Karpas-422 (cell line): ENCODE measurements around the gene OTOF. TPM values are rescaled to one million over a fixed set of nuclear protein-coding genes. Genes with fewer than 3 reads are reported as not detected.

Experiments
- DNase-seq: peaks from one replicate; pipeline ENCODE4 v3.0.0-alpha.2; 2015
- H2AFZ ChIP-seq: fragments of 200-600 bp; sonication (generic); 2 replicates; pipeline ENCODE4 v1.6.1; 2014; ENCODE audit warnings: antibody characterized with exemption, low read length, mixed read lengths
- H3K27ac ChIP-seq: fragments of 200-600 bp; sonication (generic); 2 replicates; pipeline ENCODE4 v1.5.1; 2014; ENCODE audit warnings: mild to moderate bottlenecking, low read length, moderate library complexity
- H3K27me3 ChIP-seq: fragments of 200-600 bp; sonication (generic); 2 replicates; pipeline ENCODE4 v1.6.1; 2014; ENCODE audit warnings: low read length, mixed read lengths
- H3K36me3 ChIP-seq: fragments of 200-600 bp; sonication (generic); 2 replicates; pipeline ENCODE4 v1.6.1; 2014; ENCODE audit warnings: low read length, mixed read lengths; ENCODE audit not compliant: insufficient read depth
- H3K4me1 ChIP-seq: fragments of 200-600 bp; sonication (generic); 2 replicates; pipeline ENCODE4 v1.6.1; 2014; ENCODE audit warnings: mild to moderate bottlenecking, low read length, mixed read lengths
- H3K4me2 ChIP-seq: fragments of 200-600 bp; sonication (generic); 2 replicates; pipeline ENCODE4 v1.6.1; 2014; ENCODE audit warnings: low read length, low read depth, mild to moderate bottlenecking; ENCODE audit not compliant: poor library complexity, severe bottlenecking
- H3K4me3 ChIP-seq: fragments of 200-600 bp; sonication (generic); 2 replicates; pipeline ENCODE4 v1.5.1; 2014; ENCODE audit warnings: mild to moderate bottlenecking, antibody characterized with exemption, low read length, mixed read lengths
- H3K79me2 ChIP-seq: fragments of 200-600 bp; sonication (generic); 2 replicates; pipeline ENCODE4 v1.6.1; 2014; ENCODE audit warnings: mild to moderate bottlenecking, low read length, mixed read lengths
- H3K9ac ChIP-seq: fragments of 200-600 bp; sonication (generic); 2 replicates; pipeline ENCODE4 v1.6.0; 2014; ENCODE audit warnings: low read length
- H3K9me2 ChIP-seq: fragments of 200-600 bp; sonication (generic), shearing (Covaris generic); replicated peaks from 2 replicates; pipeline ENCODE4 v1.6.0; 2014; ENCODE audit warnings: mild to moderate bottlenecking, low read length, moderate library complexity; ENCODE audit not compliant: insufficient read depth
- H3K9me3 ChIP-seq: fragments of 300-700, 200-600 bp; sonication (generic); 2 replicates; pipeline ENCODE4 v1.6.1; 2014; ENCODE audit warnings: low read length, mixed read lengths
- H4K20me1 ChIP-seq: fragments of 200-600 bp; sonication (generic); 2 replicates; pipeline ENCODE4 v1.6.1; 2014; ENCODE audit warnings: mild to moderate bottlenecking, antibody characterized with exemption, low read length, low read depth; ENCODE audit not compliant: insufficient read depth
- total RNA-seq: library from RNA; depleted of rRNA; stranded (reverse); fragments of >200 nt; shearing (Covaris generic); gene quantifications from 2 replicates; pipeline ENCODE4 v1.2.3, GENCODE V29; 2014; ENCODE audit warnings: low replicate concordance

OTOF gene
- total RNA-seq, 1 experiment from 2014 or later, result 0.07 TPM

GRCh38 chr2:26483027-26483326 lies 5.1 kb upstream of the OTOF start:
- H3K4me3 ChIP-seq, result no peak overlapping the region

GRCh38 chr2:26482211-26483026 lies 4.5 kb upstream of the OTOF start:
- no peak for DNase-seq
- H3K4me1 ChIP-seq, result no peaks in the 10 kb centered on the region
- no peaks in the 10 kb centered on the region for H3K9me3 ChIP-seq
- H3K36me3 ChIP-seq, result no peaks in the 10 kb centered on the region
- H3K27me3 ChIP-seq, result no peaks in the 10 kb centered on the region
- no peak overlapping the region for H2AFZ ChIP-seq
- no peaks in the 10 kb centered on the region for H3K9me2 ChIP-seq
- H3K4me2 ChIP-seq, result no peak overlapping the region
- no peak overlapping the region for H3K4me3 ChIP-seq
- H4K20me1 ChIP-seq, result no peaks in the 10 kb centered on the region
- H3K27ac ChIP-seq, result no peak overlapping the region
- H3K79me2 ChIP-seq, result no peaks in the 10 kb centered on the region
- H3K9ac ChIP-seq, result no peak overlapping the region

More at GRCh38 chr2:26483027-26483326, 5.1 kb upstream of the OTOF start:
- Histone ChIP-seq H3K79me2 (no peaks in the 10 kb centered on the region), H3K27ac (no peak overlapping the region), H3K36me3 (no peaks in the 10 kb centered on the region), H2AFZ (no peak overlapping the region), H3K27me3 (no peaks in the 10 kb centered on the region), H3K4me2 (no peak overlapping the region), H4K20me1 (no peaks in the 10 kb centered on the region), H3K9me3 (no peaks in the 10 kb centered on the region), H3K4me1 (no peaks in the 10 kb centered on the region), H3K9me2 (no peaks in the 10 kb centered on the region), H3K9ac (no peak overlapping the region)
- no peak for DNase-seq

- DNase-seq, result no peak
- H3K27me3 ChIP-seq, result no peaks in the 10 kb centered on the region
- no peak overlapping the region for H2AFZ ChIP-seq
- H3K4me1 ChIP-seq, result no peaks in the 10 kb centered on the region
- no peaks in the 10 kb centered on the region for H3K9me3 ChIP-seq
- H3K4me3 ChIP-seq, result no peak overlapping the region
- H3K9ac ChIP-seq, result no peak overlapping the region
- no peaks in the 10 kb centered on the region for H3K79me2 ChIP-seq
- no peak overlapping the region for H3K4me2 ChIP-seq
- no peaks in the 10 kb centered on the region for H3K9me2 ChIP-seq
- H3K36me3 ChIP-seq, result no peaks in the 10 kb centered on the region
- no peak overlapping the region for H3K27ac ChIP-seq
- H4K20me1 ChIP-seq, result no peaks in the 10 kb centered on the region
These were observed 3.8 kb upstream of the OTOF start for GRCh38 chr2:26481706-26482105.

- DNase-seq, result no peak
- Histone ChIP-seq H4K20me1 (no peaks in the 10 kb centered on the region), H3K4me2 (no peak overlapping the region), H3K9me3 (no peaks in the 10 kb centered on the region), H3K4me1 (no peaks in the 10 kb centered on the region), H2AFZ (no peak overlapping the region), H3K36me3 (no peaks in the 10 kb centered on the region), H3K4me3 (no peak overlapping the region), H3K9ac (no peak overlapping the region), H3K9me2 (no peaks in the 10 kb centered on the region), H3K27ac (no peak overlapping the region), H3K27me3 (no peaks in the 10 kb centered on the region), H3K79me2 (no peaks in the 10 kb centered on the region)
These were observed 2.9 kb upstream of the OTOF start for GRCh38 chr2:26480566-26481423.

- Histone ChIP-seq H3K9me2 (no peaks in the 10 kb centered on the region), H3K4me3 (no peak overlapping the region), H3K36me3 (no peaks in the 10 kb centered on the region), H4K20me1 (no peaks in the 10 kb centered on the region), H3K4me2 (no peak overlapping the region), H3K4me1 (no peaks in the 10 kb centered on the region), H3K9ac (no peak overlapping the region), H3K27ac (no peak overlapping the region), H3K9me3 (no peaks in the 10 kb centered on the region), H3K27me3 (no peaks in the 10 kb centered on the region), H2AFZ (no peak overlapping the region), H3K79me2 (no peaks in the 10 kb centered on the region)
- no peak for DNase-seq
These were observed 2.1 kb upstream of the OTOF start for GRCh38 chr2:26479789-26480565.

GRCh38 chr2:26479131-26479788 lies 1.3 kb upstream of the OTOF start:
- Histone ChIP-seq H3K4me2 (no peak overlapping the region), H3K27me3 (no peaks in the 10 kb centered on the region), H2AFZ (no peak overlapping the region), H4K20me1 (no peaks in the 10 kb centered on the region), H3K9me2 (no peaks in the 10 kb centered on the region), H3K79me2 (no peaks in the 10 kb centered on the region), H3K9me3 (no peaks in the 10 kb centered on the region), H3K27ac (no peak overlapping the region), H3K36me3 (no peaks in the 10 kb centered on the region), H3K4me1 (no peaks in the 10 kb centered on the region), H3K9ac (no peak overlapping the region), H3K4me3 (no peak overlapping the region)
- no peak for DNase-seq

- Histone ChIP-seq H2AFZ (no peak overlapping the region), H3K27ac (no peak overlapping the region), H3K9me3 (no peaks in the 10 kb centered on the region), H3K9ac (no peak overlapping the region), H3K79me2 (no peaks in the 10 kb centered on the region), H3K36me3 (no peaks in the 10 kb centered on the region), H3K4me2 (no peak overlapping the region), H3K9me2 (no peaks in the 10 kb centered on the region), H4K20me1 (no peaks in the 10 kb centered on the region), H3K4me3 (no peak overlapping the region), H3K4me1 (no peaks in the 10 kb centered on the region), H3K27me3 (no peaks in the 10 kb centered on the region)
- no peak for DNase-seq
These were observed 442 bp upstream of the OTOF start for GRCh38 chr2:26478366-26478765.
